Dedifferentiated amniotic fluid mesenchymal stem cell (primary cell): Measurements from ENCODE around the gene RABAC1.
"Not testable (repeated sequence)": the region's sequence is repeated elsewhere in the genome, so short reads cannot be mapped to it uniquely, and the experiment has no call there.

Experiments
- DNase-seq: peaks from one replicate; pipeline ENCODE4 v3.0.0-alpha.2; 2016; ENCODE audit errors: extremely low spot score

Gene RABAC1

DNA sequence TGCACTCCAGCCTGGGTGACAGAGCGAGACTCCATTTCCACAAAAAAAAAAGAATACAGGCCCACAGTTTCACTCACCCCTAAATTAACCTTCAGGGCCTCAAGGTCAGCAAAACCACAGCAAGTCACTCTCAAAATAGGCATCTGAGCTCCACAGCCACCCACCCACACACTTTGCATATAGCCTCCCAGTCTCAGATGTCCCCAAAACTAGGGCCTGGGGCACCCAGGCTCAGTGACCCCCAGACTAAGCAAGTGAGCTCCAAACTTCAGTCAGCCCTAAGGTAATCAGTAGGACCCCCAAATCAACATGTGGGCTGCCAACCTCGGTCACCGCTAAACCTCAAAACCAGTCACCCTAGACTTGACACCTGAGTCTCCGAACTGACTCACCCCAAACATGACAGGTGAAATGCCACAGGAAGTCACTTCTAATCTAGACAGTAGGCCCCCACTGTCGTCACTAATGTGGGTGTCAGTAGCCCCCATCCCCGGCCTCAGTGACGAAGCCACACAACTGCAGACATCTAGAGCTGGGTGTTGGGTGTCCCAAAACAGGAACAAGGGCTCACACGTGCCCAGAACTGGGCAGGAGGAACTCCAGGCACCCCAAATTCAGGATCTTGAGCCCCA, 13.9 kb downstream of the RABAC1 start:
- no peak for DNase-seq

- DNase-seq, result no peak
These were observed 14.8 kb downstream of the RABAC1 start for GRCh38 chr19:41944336-41944735.

DNA sequence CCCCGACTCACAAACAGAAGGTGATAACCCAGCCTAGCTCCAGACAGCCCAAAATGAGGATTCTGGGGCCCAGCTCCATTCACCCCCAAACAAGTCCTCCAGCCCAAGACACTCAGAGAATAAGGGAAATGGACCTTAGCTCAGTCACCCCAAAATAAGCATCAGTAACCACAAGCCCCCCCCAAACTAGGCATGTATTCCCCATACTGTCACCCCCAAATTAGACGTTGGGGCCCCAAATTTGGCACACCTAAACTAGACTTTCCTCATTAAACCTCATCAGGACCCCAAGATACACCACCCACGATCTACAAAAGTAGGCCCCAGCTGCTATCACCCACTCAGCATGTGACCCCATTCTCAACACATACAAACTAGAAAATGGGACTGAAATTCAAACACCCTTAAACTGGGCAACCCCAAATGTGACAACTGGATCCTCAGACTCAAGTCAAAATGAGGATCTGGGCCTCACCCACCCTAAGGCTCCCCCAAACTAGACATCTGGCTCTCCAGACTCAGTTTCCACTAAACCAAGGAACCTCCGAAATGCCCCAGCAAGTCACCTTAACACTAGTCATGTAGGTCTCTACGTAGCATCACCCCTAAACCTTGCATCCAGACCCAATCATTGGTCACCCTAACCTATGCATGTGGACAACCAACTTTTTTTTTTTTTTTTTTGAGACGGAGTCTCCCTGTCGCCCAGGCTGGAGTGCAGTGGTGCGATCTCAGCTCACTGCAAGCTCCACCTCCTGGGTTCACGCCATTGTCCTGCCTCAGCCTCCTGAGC, 17.5 kb downstream of the RABAC1 start:
- no peak for DNase-seq

GRCh38 chr19:41940731-41941409, 18.3 kb downstream of the RABAC1 start:
- DNase-seq, result no peak

- DNase-seq, result no peak
These were observed 19.0 kb downstream of the RABAC1 start for GRCh38 chr19:41939861-41940730.

GRCh38 chr19:41939209-41939608, 19.9 kb downstream of the RABAC1 start:
- not testable (repeated sequence) for DNase-seq

- DNase-seq, result no peak
These were observed 21.3 kb downstream of the RABAC1 start for GRCh38 chr19:41937525-41938468.

DNA sequence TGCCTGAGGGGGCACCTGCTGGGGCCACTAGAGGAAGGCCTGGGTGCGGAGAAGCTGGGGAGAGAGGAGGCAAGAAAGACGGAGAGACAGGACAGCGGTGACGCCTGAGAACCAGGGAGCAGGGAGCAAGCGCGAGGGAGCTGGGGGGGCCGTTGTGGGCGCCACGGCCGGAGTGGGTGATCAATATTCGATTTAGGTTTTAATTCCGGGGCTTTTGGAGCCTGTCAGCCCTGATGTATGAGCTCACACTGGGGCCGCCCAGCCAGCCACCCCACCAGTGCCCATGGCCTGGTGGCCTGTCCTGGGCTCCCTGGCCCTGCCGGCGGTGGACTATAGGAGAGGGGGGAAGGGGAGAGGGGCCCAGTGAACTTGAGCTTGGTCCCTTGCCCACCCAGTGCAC, 22.2 kb downstream of the RABAC1 start:
- no peak for DNase-seq

DNA sequence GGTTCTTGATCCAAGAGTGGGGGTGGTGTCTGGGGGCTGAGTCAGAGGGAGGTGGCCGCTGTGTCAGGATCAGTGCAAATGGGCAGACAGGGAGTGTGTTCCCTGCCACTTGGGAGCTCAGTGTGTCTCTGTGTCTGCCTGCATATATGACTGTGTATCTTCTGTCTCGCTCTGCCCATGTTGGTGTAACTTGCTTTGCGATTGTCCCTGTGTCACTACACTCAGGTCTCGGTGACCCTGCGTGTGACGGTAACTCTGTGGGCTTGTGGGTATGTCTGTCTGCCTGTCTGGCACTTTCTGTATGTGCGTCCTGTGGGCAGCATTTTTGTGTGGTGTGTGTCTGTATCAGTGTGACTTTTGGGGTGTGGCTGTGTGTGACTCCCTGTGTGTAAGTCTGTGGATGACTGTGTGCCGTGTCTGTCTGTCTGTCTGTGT, 22.7 kb downstream of the RABAC1 start:
- no peak for DNase-seq

DNA sequence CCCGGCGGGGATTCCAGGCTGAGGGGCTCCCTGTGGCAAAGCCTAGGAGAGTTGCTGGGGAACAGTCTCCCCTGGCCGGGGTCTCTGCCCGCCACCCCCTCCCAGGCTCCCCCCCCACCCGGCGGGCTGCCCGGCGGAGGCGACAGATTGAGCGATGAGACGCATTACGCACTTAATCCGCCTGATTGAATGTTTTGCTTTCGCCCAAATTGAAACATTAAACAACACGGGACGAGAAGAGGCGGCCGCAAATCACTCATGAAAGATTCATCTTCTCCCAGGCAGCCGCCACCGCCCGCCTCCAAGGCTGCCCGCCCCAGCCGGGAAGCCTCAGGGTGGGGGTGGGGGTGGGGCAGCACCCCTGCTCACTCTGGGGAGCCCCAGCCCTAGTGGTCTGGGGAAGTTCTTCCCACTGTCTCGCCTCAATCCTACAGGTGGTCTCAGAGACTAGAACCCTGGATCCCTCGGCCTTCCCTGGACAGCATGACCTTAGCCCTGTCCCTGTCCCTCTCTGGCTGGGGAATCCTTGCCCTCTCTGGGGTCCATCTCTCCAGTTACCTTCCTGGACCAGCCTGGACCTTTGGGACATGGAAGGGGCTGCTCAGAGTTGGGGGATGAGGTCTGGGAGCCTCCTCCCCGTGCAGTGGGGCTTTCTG, 23.2 kb downstream of the RABAC1 start:
- no peak for DNase-seq

GRCh38 chr19:41934849-41935374, 24.2 kb downstream of the RABAC1 start:
- DNase-seq, result no peak

- no peak for DNase-seq
These were observed 25.3 kb downstream of the RABAC1 start for GRCh38 chr19:41933693-41934426.

DNA sequence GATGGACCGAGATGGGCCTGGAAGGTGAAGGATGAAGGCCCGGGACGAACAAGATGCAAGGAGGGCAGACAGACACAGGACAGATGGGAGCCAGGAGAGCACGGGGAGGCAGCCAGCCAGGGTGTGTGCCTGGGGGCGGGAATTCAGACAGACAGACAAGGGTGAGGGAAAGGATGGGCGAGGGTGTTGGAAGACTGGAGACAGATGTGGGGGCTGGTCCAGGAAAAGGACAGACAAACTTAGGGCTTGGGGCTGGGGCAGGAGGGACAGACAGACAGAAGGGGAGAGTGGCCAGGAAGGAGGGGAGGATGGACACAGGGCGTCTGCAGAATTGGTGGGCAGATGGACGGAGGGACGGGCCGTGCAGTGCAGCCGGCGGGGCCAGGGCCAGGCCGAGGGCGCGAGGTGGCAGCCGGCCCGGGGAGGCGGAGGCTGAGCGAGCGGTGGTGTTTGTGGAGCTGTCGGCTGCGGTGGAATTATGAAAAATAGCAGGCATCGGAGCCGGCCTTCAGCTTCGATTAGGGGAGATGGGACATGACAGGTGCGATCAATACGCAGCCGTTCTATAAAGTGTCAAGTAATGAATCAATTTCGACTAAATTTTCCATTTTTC, 26.3 kb downstream of the RABAC1 start:
- DNase-seq, result no peak

DNA sequence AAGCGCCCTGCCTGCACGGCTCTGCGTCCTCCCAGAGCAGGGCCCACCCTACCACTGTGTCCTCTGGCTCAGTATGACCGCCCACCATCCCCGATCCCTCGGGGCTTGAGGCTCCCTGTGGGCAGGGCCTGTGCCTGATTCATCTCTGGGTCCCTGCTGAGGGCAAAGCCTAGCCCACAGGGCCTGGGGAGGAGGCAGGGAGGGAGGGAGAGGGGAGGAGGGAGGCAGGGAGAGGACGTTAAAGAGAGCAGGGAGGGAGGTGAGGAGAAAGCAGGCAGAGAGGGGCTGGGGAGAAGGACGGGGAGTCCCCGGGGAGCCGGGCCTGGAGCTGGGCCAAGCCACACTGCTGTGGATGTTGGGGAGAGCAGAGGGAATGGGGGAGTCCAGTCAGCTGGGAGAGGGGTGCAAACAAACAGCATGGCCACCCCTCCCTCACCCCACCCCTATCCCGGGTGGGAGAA, 26.8 kb downstream of the RABAC1 start:
- no peak for DNase-seq

DNA sequence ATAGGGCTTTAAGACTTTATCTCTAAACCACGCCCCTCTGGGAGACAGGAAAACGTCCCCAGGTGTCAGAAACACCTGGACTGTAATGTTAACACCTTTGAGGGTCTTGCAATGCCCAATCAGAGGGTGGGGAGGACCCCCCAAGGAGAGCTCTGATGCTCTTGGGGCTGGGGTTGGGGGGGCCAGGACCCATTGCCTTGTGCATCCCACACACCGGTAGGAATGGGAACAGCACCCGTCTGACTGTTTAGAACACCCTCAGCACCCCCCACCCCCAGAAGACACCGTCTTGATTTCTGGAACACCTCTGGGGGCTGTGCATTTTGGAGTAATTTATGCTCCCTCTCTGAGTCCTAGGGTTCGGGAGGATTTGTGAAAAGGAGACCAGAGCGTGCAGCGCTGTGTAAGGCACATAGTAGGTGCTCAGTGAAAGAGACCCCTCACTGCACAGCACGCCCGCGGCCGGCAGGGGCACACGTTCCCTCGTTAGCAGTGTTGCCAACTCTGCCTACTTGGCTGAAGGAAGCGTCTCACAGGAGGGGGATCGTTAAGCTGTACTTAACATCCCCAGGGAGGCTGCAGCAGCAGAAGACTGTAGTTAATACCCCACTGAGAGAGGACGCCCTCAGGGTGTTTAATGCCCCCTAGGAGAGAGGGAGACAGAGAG, 28.1 kb downstream of the RABAC1 start:
- no peak for DNase-seq

- no peak for DNase-seq
These were observed 28.8 kb downstream of the RABAC1 start for GRCh38 chr19:41930322-41930722.

DNA sequence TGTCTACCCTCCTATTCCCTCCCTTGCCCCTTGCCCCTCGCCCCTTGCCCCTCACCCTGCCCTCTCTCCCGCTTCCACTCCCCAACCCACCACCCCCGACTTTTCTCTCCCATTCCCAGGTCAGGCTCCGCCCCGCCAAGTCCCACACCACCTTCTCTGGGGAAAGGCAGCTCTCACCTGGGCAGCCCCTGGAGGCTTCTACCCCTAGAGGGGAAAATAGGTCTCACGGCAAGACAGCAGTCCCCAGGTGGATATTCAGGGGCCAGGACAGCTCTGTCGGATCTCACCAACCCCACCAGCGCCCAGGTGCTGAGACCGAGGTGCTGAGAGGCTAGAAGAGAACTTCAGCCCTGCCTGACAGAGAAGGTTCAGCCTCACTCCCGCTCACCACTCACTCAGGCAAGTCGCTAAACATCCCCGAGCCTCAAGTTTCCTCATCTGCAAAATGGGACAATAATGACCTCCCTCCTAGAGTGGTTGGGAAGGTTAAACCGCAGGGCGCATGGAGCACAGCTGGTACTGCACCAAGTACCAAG, 29.5 kb downstream of the RABAC1 start:
- no peak for DNase-seq
